Cardiac muscle cell (in vitro differentiated cells and primary cell): ENCODE data around the gene DAO. TPM values are rescaled to one million over a fixed set of nuclear protein-coding genes. Genes with fewer than 3 reads are reported as not detected.
"Not testable (repeated sequence)": the region's sequence is repeated elsewhere in the genome, so short reads cannot be mapped to it uniquely, and the experiment has no call there.

ENCODE experiments used
- DNase-seq, 2 donors: peaks; one replicate each; pipeline versions ENCODE4 v3.0.0 to v3.0.0-alpha.2; 2010 to 2017; ENCODE audit warnings: low read depth in 1 of 2, low spot score in 1 of 2
- H3K27ac ChIP-seq: fragments of 200-600 bp; sonication (generic); 2 replicates; pipeline ENCODE4 v1.5.1; 2016
- H3K27me3 ChIP-seq: fragments of 200-600 bp; sonication (generic); 2 replicates; pipeline ENCODE4 v1.6.0; 2016; ENCODE audit warnings: control low read depth
- H3K36me3 ChIP-seq: fragments of 200-600 bp; sonication (generic); 2 replicates; pipeline ENCODE4 v1.5.1; 2016; ENCODE audit warnings: control low read depth
- H3K4me1 ChIP-seq: fragments of 200-600 bp; sonication (generic); 2 replicates; pipeline ENCODE4 v1.8.1; 2017; ENCODE audit warnings: low read depth, mild to moderate bottlenecking, mixed run types
- H3K4me3 ChIP-seq: fragments of 200-600 bp; sonication (generic); 2 replicates; pipeline ENCODE4 v1.5.1; 2016; ENCODE audit warnings: mild to moderate bottlenecking
- H3K9me3 ChIP-seq: fragments of 200-600 bp; sonication (generic); 2 replicates; pipeline ENCODE4 v1.5.1; 2017; ENCODE audit warnings: low read depth, mild to moderate bottlenecking, control low read depth
- polyA plus RNA-seq: library from polyadenylated mRNA; unstranded; fragments of >200 nt; fragmentation: Nextera tagmentation; extraction: Ambion mirVana; gene quantifications from 2 replicates; pipeline ENCODE4 v1.2.1, GENCODE V29; 2016
- total RNA-seq: library from RNA; depleted of rRNA; stranded (reverse); fragments of >200 nt; gene quantifications from 2 replicates; pipeline ENCODE4 v1.2.3, GENCODE V29; 2016
- TF ChIP-seq, protein P1 (sequence below): IDR thresholded peaks from 2 replicates; pipeline ENCODE4 v1.5.1; 2012; ENCODE audit warnings: low read depth, mild to moderate bottlenecking, low read length

Gene DAO
- total and polyA plus RNA-seq, 2 experiments from 2014 or later: not detected

DNA sequence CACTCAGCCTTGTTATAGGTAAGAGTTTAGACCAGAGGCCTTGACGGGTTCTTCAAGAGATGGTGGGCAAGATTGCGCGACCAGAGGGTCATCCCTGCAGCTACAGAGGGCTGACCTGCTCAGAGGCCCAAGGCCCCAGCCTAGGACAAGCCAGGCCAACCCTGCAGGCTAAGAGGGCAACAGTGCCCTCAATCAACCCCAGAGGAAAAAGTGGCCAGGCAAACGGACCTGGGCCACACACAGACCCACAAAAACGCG, 23.8 kb upstream of the DAO start:
- Histone ChIP-seq H3K9me3 (no peaks in the 10 kb centered on the region), H3K4me3 (peak overlapping the region; percentile 96), H3K27me3 (no peaks in the 10 kb centered on the region), H3K27ac (peak overlapping the region; percentile 94), H3K36me3 (peaks cover 12% of the 10 kb centered on the region), H3K4me1 (peaks cover 24% of the 10 kb centered on the region)
- TF ChIP-seq, protein P1, sequence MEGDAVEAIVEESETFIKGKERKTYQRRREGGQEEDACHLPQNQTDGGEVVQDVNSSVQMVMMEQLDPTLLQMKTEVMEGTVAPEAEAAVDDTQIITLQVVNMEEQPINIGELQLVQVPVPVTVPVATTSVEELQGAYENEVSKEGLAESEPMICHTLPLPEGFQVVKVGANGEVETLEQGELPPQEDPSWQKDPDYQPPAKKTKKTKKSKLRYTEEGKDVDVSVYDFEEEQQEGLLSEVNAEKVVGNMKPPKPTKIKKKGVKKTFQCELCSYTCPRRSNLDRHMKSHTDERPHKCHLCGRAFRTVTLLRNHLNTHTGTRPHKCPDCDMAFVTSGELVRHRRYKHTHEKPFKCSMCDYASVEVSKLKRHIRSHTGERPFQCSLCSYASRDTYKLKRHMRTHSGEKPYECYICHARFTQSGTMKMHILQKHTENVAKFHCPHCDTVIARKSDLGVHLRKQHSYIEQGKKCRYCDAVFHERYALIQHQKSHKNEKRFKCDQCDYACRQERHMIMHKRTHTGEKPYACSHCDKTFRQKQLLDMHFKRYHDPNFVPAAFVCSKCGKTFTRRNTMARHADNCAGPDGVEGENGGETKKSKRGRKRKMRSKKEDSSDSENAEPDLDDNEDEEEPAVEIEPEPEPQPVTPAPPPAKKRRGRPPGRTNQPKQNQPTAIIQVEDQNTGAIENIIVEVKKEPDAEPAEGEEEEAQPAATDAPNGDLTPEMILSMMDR: no peak
- DNase-seq: no peak

DNA sequence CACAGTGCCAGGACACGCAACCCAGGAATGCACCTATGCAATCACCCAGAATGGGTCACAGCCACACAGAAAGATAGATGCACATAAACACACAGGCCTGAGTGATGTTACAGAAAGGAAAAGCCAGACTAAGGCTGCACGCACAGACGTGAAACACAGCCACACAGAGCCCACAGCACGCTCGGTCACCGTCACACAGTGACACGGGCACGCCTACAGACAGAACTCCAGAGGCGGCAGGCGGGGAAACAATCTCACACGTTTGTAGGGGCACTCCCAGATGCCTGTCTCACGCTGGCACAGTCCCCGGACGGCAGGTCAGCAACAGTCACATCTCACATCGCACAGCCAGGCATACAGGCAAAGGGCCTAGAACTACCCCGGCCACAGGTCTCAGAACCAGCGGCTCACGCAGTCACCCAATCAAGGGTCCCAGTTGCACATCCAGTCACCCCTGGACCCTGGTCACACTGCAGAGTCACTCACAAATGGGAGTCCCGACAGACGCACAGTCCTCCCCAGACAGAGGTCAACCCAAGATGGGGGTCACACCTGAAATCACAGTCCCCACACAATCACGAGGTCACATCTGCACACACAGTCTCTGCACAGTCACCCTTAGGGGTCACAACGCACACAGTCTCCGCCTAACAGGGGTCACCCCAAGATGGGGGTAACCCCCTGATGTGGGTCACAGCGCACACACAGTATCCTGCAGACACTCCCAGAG, 23.3 kb upstream of the DAO start:
- Histone ChIP-seq H3K36me3 (peaks cover 10% of the 10 kb centered on the region), H3K4me3 (peak overlapping the region; percentile 96), H3K4me1 (peaks cover 24% of the 10 kb centered on the region), H3K27ac (peak overlapping the region; percentile 94), H3K9me3 (no peaks in the 10 kb centered on the region), H3K27me3 (no peaks in the 10 kb centered on the region)
- TF ChIP-seq, protein P1: no peak
- peak; percentile 55 to 71 for DNase-seq

DNA sequence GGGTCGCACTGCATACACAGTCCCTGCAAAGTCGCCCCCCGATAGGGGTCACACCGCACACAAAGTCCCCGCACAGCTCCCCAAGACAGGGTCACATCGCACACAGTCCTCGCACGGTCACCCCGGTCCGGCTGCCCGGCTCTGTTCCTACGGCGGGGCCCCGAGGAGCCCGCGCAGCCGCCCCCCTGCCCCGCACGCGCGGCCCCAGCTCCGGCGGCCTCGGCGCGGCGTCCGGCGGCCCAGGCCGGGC, 22.8 kb upstream of the DAO start:
- DNase-seq: no peak
- Histone ChIP-seq H3K27ac (peak overlapping the region; percentile 94), H3K4me1 (peaks cover 24% of the 10 kb centered on the region), H3K27me3 (no peaks in the 10 kb centered on the region), H3K36me3 (peaks cover 7% of the 10 kb centered on the region), H3K4me3 (peak overlapping the region; percentile 96), H3K9me3 (no peaks in the 10 kb centered on the region)
- TF ChIP-seq, protein P1: no peak

DNA sequence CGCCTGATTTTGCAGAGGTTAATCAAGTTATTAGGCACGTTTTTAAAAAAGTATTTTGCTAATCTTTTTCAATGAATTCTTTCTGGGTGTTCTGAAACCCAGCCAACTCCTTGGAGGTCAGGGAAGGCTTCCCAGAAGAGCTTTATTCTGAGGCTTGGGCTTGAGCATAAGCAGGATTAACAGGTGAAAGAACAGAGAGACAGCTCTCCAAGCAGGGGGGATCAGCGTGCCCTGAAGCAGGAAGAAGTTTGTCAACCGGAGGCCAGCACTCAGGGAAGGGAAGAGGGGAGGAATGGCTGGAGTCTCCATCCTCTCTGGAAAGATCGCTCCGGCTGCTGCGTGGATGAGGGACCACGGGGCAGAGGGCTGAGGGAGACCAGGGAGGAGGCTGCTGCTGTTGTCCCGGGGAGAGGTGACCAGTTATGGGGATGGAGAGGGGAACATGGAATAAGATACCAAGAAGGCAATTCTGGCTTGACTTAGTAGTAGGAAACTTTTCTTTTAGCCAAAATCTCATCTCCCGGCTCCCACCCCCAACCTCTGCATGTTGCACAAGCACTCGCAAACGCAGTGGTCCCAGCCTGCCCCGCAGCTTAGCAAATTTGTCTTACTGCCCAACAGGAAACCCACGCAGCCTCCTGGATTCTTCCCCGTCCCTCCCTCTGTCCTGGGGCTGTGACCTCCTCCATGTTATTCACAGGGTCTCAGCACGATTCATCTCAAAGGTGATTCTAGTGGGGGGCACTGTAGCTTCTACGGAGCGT, 21.4 kb upstream of the DAO start:
- Histone ChIP-seq H3K27ac (no peak overlapping the region), H3K36me3 (no peaks in the 10 kb centered on the region), H3K9me3 (no peaks in the 10 kb centered on the region), H3K4me1 (peaks cover 15% of the 10 kb centered on the region), H3K27me3 (no peaks in the 10 kb centered on the region), H3K4me3 (peak overlapping the region; percentile 58)
- TF ChIP-seq, protein P1: no peak
- peak in 1 of 2 donors; percentile 63 for DNase-seq

DNA sequence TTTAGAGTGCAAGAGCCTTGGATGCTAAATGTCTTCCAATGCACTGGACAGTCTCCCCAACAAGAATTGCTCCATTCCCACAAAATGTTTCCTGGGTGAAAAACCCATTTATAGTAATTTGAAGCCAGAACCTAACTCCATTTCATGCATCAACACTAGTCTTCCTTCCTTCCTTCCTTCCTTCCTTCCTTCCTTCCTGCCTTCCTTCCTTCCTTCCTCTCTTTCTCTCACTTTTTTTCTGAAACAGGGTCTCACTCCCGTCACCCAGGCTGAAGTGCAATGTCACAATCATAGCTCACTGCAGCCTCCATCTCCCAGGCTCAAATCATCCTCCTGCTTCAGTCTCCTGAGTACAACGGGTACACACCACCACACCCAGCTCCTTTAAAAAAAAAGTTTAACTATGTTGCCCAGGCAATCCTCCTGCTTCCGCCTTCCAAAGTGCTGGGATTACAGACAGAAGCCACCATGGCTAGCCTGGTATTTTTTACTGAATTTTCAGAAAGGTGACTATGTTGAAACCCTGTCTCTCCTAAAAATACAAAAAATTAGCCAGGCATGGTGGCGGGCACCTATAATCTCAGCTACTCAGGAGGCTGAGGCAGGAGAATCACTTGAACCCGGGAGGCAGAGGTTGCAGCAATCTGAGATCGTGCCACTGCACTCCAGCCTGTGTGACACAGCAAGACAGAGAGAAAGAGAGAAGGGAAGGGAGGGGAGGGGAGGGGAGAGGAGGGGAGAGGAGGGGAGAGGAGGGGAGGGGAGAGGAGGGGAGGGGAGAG, 20.6 kb upstream of the DAO start:
- not testable (repeated sequence) for H3K36me3 ChIP-seq, H3K4me3 ChIP-seq, DNase-seq, H3K27ac ChIP-seq, H3K9me3 ChIP-seq, H3K27me3 ChIP-seq
- peaks cover 13% of the 10 kb centered on the region for H3K4me1 ChIP-seq

DNA sequence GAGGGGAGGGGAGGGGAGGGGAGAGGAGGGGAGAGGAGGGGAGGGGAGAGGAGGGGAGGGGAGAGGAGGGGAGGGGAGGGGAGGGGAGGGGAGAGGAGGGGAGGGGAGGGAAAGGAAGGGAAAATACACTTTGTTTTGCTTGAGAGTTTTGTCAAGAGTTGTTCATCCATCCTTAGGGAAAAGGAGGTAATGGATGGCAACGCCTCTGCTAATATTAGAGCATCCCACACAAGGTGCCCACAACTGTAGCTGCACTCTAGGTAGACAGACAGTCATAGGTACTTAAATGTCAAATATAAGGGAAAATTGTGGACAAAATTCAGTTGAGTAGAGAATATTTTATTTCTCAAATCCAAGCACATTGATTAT, 20.0 kb upstream of the DAO start:
- Histone ChIP-seq H3K27me3 (no peaks in the 10 kb centered on the region), H3K4me1 (peaks cover 8% of the 10 kb centered on the region), H3K4me3 (no peak overlapping the region), H3K9me3 (no peaks in the 10 kb centered on the region), H3K36me3 (no peaks in the 10 kb centered on the region), H3K27ac (no peak overlapping the region)
- TF ChIP-seq, protein P1: no peak
- DNase-seq: no peak
